Activated gamma-delta T cell treated with anti-CD3 and anti-CD28 coated beads, Interleukin-2, amount 50 U/mL, for 16 hours (primary cell): Measurements from ENCODE around the gene OR52R1.
"Not testable (repeated sequence)": the region's sequence is repeated elsewhere in the genome, so short reads cannot be mapped to it uniquely, and the experiment has no call there.

Experiments used
- DNase-seq: peaks from one replicate; pipeline ENCODE4 v3.0.0-alpha.2; 2020; ENCODE audit warnings: low read depth

The OR52R1 gene

DNA sequence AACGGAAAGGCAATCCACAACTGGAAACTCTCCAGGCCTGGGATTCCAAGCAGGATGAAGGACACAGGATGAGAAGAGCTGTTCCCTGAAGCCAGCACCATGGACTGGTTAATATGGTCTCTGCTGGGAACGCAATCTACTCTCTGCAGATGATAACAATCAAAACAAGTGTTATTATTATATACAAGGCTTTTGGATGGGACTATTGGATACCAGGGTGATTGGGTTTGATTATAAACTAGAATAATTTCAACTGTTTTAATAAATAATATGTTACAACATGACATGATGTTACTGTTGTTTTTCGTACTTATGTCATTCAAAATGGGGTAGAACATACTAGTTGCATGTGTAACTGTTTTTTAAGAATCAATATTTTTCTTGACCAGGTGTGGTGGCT lies at the start of gene OR52R1:
OR52R1 (minus strand) TSS at position 101 of the 400 bp plus-strand sequence; CDS start at position 101, 0 bp downstream.
- no peak for DNase-seq

DNA sequence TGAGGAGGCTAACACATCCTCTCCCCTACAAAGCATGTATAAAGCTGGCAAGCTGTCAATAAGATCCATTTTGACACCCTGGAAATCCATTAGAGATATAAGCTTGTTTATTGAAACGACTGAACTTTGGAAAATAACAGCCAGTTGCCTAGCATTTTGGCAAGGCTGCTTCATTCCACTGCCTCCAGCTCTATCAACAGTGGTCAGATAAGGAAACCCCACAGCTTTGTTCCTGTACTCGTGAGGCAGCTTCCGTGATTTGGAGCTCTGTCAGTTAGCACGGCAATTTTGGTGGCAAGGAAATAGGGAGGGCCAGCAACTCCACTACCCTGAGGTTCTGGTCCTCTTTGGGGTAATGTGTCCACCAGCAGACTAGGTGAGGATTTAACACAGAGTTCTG lies 46.9 kb upstream of the OR52R1 start:
- DNase-seq, result no peak

DNA sequence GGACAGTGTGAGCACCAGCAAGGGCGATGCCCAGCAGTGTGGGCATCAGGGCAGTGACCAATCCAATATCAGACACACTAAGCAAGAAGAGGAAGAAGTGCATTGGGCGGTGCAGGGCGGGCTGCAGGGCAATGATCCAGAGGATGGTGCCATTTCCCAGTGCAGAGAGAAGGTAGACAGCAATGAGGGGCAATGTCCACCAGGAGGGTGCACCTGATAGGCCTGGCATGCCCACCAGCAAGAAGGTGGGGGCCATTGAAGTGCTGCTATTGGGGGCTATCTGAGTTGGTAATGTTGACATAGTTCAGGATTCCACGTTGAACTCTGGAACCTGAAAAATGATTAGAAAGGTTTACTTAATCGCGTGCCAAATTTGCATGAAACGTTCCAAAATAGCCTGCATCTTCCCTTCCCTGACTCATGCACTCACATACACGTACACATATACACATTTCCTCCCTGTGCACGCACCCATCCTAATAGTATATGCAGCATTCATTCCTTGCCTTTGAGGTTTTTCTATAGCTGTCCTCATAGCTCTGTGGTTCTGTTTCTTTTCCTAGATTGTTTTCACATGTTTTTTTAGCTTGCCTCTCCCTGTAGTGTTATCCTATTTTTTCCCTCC lies 44.8 kb upstream of the OR52R1 start, which contains the start of gene OR51S1:
OR51S1 (minus strand) TSS at position 301 of the 625 bp plus-strand sequence; CDS start at position 301, 0 bp downstream.
- no peak for DNase-seq

DNA sequence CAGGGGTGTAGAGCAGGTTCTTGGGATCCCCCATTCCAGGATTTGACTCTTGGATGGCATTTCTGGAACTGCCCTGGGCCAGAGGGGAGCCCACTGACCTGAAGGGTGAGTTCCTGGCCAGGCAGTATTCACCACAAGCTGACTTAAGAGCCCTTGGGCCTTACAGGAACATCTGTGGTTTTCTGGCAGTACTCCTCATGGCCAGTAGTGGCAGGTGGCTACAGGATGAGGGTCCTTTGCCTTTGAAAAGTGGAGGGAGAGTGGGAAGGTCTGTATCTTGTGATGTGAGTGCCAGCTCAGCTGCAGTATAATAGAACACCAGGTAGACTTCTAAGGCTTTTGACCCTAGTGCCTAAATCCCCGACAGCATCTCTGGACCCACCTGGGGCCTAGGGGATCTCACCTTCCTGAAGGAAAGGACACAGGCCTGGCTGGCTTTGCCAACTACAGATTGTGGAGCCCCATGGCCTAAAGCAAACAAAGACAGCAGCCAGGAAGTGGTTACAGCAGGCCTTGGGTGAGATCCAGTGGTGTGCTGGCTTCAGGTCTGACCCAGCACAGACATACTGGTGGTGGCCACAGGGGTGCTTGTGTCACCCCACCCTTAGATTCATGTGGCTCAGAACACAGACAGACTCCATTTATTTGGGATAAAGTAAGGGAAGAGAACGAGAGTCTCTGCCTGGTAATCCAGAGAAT lies 35.8 kb upstream of the OR52R1 start:
- no peak for DNase-seq

DNA sequence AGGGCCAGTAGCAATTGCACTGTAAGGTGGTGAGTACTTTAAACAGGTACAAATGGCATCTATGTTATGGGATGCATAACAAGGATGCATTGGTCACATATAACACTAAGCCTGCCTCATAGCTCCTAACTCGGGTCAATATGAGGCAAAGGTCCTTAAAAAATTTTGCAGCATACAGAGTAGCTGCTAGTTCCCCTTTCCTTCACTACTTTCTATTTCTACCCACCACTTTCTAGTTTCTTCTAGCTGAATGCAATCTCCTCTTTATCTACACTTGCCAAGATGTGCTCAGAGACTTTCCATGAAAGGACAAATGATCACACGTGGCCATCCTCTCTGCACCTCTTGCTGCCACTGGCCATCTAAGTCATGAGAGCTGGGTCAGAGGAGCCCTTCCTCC lies 26.7 kb upstream of the OR52R1 start:
- no peak for DNase-seq

DNA sequence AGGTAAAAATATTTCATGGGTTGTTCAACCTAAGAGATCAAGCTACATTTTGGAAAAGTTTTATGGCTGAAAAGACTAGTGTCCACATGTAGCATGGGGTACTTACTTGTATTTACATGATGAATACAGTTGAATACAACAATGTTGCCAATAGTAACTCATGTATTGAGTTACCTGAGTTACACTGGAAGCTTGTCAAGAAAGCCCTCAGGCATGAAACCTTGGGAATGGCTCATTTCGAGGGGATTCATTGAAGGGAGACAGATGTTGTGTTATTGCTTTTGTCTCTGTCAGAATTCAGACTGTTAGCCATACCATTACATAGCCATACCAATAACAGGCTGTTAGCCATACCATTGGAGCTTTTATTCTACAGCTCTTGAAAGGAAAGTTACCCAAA lies 26.2 kb upstream of the OR52R1 start:
- no peak for DNase-seq

DNA sequence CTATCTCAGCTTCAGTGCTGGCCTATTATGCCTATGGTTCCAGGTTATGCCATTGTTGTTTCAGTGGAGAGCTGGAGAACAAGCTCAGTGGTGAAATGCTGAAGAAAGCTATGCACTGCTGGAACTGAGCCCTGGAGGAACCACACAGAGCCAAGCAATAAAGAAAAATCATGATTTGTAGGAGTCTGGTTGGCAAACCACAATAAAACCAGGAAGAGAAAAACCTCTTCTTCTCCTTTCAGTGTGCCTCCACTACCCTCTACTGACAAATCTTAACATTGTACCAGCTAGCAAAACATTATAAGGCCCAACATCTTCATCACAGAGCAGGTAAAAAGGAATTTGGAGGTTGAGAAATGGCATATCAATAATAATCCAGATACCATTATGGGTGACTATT lies 22.2 kb upstream of the OR52R1 start:
- no peak for DNase-seq

DNA sequence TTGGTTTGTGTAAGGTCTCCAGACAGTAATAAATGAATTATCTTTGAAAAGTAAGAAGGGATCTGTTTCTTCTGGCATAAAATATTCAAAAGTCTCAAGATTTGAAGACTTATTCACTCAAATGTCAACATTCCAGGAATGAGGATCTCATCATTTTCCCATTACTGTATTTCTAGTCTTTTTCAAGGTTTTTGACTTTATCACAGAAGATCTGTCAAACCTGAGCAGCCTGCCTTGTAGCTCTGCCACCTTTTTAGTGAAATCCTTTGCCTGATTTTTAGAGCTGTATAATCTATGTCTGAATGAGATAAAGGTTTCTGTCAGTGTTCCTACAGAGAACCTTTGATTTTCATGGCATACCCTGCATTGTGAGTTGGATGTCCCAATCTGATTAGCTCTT lies 21.0 kb upstream of the OR52R1 start:
- DNase-seq, result no peak

DNA sequence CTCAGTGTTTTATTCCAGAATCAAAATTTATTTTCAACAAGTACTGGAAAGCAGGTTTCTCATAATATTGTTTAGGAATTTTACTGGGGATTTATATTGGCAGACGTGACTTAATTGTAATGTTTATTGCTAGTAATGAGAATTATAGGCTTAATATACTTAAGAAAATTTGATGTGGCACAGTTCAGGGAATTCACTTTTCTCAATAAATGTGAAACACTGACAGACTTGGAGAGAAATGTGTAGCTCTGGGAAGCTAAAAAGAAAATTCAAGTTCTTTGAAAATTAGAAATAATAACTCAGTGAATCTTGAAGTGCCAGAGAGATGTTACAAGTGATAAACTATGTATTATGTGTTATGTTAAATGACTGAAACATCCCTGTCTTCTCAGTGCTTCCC lies 16.8 kb upstream of the OR52R1 start, which contains the start of gene OR51F2:
OR51F2 (plus strand) TSS at position 301 of the 400 bp plus-strand sequence. CDS start 101 bp downstream, outside the sequence.
- no peak for DNase-seq

DNA sequence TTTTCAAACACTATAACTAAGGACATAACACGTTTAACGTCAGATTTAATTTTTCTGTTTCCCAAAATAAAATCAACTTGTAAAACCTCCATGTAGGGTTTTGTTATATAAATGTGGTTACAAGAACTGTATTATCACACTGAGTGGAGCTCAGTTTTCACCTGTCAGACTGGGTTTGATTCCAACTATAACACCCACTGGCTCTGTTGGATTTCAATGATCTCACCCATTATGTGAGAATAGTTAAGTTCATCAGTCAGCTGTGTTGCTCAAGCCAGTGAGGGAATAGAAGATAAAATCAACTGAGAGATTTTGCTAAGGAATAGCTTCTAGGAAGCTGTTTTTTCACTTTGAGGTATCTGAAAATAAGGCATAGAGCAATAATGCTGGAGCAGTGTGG lies 5.1 kb upstream of the OR52R1 start:
- no peak for DNase-seq

DNA sequence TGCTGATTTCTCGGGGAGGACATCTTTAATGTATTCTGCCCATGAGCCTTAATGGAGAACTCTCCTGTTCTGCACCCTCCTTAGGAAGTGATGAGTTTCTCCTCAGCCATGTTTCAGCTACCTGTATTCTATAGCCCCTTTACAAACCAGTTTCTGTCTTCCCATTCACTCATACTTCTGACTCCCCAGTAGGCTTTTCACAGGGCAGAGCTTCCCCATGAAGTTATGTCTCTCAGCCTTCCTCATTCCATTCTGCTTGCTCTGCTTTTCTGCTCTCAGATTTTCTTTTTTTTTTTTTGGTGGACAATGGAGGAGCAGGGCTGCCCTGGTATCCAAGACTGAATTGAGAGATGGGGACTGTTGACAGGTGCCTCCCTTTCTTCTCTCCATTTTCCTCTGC lies 4.3 kb upstream of the OR52R1 start:
- no peak for DNase-seq

DNA sequence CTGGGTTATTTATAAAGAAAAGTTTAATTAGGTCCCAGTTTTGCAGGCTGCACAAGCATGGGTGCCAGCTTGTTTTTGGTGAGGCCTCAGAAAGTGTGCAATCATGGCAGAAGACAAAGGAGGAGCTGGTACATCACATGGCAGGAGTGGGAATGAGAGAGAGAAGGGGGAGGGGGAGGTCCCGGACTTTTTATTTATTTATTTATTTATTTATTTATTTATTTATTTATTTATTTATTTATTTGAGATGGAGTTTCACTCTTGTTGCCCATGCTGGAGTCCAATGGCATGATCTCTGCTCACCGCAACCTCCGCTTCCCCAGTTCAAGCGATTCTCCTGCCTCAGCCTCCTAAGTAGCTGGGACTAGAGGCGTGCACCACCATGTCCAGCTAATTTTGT lies 2.9 kb downstream of the OR52R1 start:
- not testable (repeated sequence) for DNase-seq

DNA sequence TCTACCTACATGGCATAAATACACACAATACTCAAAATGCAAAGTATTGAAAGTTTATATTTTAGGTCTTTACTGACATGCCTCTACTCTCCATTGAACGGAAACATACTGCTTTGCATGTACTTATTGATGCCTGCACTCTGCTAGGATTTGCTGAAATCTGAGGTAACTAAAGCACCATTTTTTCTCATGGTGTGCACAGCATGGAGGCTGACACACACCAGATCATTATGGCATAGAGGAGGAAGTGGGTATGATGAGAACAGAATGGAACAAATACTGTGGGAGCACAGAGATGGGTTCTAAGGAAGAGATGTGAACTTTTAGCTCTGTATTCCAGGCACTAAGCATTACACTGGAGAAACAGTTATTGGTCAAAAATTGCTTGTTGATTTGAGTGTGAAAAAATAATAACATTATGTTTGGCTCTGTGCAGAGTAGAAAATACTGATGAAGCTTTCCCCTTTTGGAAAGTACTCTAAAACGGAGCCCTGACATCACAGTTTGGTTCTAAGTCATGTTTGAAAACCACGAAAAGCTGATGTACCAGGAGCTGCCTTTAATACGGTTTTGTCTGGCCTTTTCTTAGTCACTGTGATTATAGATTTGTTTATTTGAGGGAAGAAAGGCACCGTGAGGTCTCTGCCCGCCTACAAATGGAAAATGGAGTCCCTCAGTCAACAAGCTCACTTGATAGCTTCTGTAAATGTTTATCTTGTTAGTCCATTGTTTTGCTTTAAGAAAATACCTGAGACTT lies 5.6 kb downstream of the OR52R1 start:
- no peak for DNase-seq

DNA sequence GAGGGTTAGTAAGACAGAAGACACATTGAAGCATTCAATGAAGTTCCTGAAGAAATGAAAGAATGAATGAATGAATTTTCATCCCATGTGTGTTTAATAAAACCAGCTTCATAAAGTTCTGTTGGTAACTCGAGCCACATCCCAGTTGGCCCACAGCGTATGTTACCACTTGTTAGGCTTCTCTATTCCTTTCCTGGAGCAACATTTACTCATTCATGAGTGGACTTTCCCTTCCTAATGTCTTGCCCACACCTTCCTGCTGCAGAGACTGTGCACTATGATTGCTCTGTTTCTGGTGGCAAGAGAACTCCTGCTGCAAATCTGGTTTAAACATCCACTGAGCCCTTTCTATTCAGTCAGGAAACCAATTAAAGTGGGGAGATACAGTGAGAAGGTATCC lies 7.0 kb downstream of the OR52R1 start:
- no peak for DNase-seq

DNA sequence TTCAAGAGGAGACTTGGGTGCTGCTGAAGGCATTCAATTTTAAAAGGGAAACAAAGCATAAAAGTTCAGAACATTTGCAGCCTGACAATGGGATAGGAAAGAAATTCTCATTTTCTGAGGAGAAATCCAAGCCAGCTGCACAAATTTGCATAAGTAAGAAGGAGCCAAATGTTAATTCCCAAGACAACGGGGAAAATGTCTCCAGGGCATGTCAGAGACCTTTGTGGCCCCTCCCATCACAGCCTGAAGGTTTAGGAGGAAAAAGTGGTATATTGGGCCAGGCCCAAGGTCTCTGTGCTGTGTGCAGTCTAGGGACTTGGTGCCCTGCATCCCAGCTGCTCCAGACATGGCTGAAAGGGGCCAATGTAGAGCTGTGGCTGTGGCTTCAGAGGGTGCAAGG lies 21.7 kb downstream of the OR52R1 start:
- no peak for DNase-seq

DNA sequence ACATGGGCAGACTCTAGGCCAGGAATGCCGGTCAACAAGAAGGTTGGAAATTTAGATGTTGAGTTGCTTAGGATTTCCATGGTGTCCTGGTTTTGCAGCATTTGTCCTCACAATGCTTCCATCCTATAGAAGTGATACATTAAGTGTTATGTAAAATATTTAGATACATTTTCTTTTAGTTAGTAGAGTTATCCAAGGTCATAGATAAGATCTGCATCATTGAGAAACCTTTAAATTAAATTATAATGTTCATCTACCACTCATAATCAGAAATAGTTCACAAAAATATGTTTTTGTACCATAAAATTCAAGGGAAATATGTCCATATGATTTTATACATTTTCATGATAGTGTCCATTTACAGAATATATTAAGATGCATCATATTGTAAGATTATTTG lies 34.3 kb downstream of the OR52R1 start, which contains the start of gene OR51F1:
OR51F1 (minus strand) TSS at position 101 of the 400 bp plus-strand sequence; CDS start at position 101, 0 bp downstream.
- DNase-seq, result no peak

DNA sequence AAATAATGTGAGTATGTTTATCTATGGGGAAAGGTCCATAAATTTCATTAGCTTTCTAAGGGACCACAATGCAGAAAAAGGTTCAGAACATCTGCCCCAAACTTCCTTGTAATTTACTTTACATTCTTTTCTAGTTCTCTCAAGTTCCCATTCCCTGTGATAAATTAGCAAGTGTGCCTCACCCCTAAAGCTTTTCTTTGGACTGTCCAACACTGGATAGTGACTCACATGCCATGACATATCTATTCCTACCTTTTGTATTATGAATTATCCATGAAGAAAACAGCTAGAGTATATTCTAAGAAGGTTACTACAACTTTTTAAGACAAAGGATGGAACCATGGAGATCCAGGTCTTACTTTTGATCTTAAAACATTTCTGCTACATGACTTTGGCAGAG lies 36.1 kb downstream of the OR52R1 start:
- no peak for DNase-seq

DNA sequence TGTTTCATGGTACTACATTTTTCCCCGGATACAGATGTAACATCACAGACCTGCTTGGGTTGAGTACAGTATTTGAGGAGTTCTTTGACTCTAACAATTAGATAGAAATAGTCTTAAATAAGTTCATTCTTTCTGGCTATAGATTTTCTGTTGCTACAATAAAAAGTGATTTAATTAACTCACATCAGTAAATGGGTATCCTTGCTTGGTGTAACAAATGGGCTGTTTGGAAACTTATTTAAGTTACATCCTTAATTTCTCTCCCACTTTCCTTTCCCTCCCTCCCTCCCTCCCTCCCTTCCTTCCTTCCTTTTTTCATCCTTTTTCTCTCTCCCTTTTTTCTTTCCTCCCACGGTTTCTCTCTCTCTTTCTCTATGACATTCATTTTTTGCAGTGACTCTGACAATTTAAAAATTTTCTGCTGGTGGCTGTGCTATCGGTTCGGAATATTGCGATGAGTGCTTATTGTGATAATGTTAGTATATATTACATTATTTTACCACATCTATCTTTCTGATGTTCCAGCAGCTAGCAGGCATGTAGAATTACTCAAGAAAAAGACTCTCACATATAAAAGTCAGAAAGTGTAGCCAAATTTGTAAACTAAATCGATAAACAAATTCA lies 37.6 kb downstream of the OR52R1 start:
- DNase-seq, result no peak

DNA sequence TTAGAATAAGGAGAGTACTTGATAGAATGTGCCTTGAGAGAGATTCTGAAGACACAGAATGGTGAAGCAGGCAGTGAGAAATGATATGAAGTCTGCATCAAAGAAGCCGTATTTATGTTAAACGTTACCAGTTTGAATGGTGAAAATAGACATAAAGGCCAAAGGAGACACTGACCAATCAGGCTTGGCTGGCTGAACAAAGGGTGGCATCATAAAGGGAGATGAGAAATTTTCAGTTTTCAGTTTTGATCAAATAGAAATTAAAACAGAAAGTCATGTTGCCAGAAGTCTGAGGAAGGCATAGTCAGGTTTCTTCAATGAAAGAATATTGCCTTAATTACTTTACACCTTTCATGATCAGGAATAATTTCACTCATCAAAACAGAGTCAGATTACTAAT lies 41.1 kb downstream of the OR52R1 start:
- no peak for DNase-seq
